Mesenchymal stem cell (in vitro differentiated cells and primary cell): ENCODE measurements around the gene NAALADL2.

Experiments
- DNase-seq: peaks from one replicate; pipeline ENCODE4 v3.0.0-alpha.2; 2013
- H2AFZ ChIP-seq: one replicate; pipeline ENCODE4 v1.6.1; 2013; ENCODE audit warnings: low read depth, mild to moderate bottlenecking, control low read depth, inconsistent platforms, low read length, moderate library complexity
- H2AK5ac ChIP-seq: 2 replicates; pipeline ENCODE4 v1.6.1; 2013; ENCODE audit warnings: low read length, moderate library complexity, mild to moderate bottlenecking, inconsistent platforms; ENCODE audit not compliant: severe bottlenecking
- H2BK120ac ChIP-seq: one replicate; pipeline ENCODE4 v1.6.1; 2013; ENCODE audit warnings: low read depth, mild to moderate bottlenecking, inconsistent platforms, low read length, moderate library complexity
- H2BK12ac ChIP-seq, 2 experiments: one replicate each; pipeline ENCODE4 v1.6.1; 2013; ENCODE audit warnings: inconsistent platforms in 2 of 2, low read length in 2 of 2, mild to moderate bottlenecking in 2 of 2, moderate library complexity in 2 of 2, control low read depth in 1 of 2
- H2BK15ac ChIP-seq: one replicate; pipeline ENCODE4 v1.6.1; 2013; ENCODE audit warnings: mild to moderate bottlenecking, low read depth, inconsistent platforms; ENCODE audit not compliant: poor library complexity, severe bottlenecking
- H2BK5ac ChIP-seq: 2 replicates; pipeline ENCODE4 v1.6.1; 2013; ENCODE audit warnings: low read depth, mild to moderate bottlenecking, low read length, control low read depth, inconsistent platforms; ENCODE audit not compliant: poor library complexity, severe bottlenecking
- H3K14ac ChIP-seq, 2 experiments: one replicate each; pipeline ENCODE4 v1.6.1; 2013; ENCODE audit warnings: inconsistent platforms in 2 of 2, low read length in 2 of 2, control low read depth in 1 of 2, mild to moderate bottlenecking in 1 of 2, moderate library complexity in 1 of 2
- H3K18ac ChIP-seq, 2 experiments: one replicate each; pipeline ENCODE4 v1.6.1; 2013; ENCODE audit warnings: inconsistent platforms in 2 of 2, low read length in 2 of 2, control low read depth in 1 of 2, low read depth in 1 of 2, mild to moderate bottlenecking in 1 of 2
- H3K23ac ChIP-seq, 2 experiments: one replicate each; pipeline ENCODE4 v1.6.1; 2013; ENCODE audit warnings: inconsistent platforms in 2 of 2, low read length in 2 of 2, mild to moderate bottlenecking in 2 of 2, moderate library complexity in 2 of 2, control low read depth in 1 of 2
- H3K27ac ChIP-seq: 2 replicates; pipeline ENCODE4 v1.5.1; 2013; ENCODE audit warnings: mild to moderate bottlenecking, moderate library complexity, low read length, control low read depth, inconsistent platforms; ENCODE audit not compliant: poor library complexity, severe bottlenecking
- H3K27me3 ChIP-seq, 2 experiments: 2 replicates each; pipeline versions ENCODE4 v1.6.1 to v1.7.0; 2013; ENCODE audit warnings: low read length in 2 of 2, mild to moderate bottlenecking in 2 of 2, moderate library complexity in 2 of 2, control low read depth in 1 of 2, inconsistent platforms in 1 of 2; ENCODE audit not compliant: control insufficient read depth in 1 of 2, insufficient read depth in 1 of 2
- H3K36me3 ChIP-seq, 2 experiments: 2 replicates each; pipeline versions ENCODE4 v1.6.1 to v1.7.0; 2013; ENCODE audit warnings: low read length in 2 of 2, control low read depth in 1 of 2, inconsistent platforms in 1 of 2, low read depth in 1 of 2, mild to moderate bottlenecking in 1 of 2; ENCODE audit not compliant: insufficient read depth in 2 of 2, control insufficient read depth in 1 of 2
- H3K4ac ChIP-seq, 2 experiments: one replicate each; pipeline ENCODE4 v1.6.1; 2013; ENCODE audit warnings: inconsistent platforms in 2 of 2, low read length in 2 of 2, mild to moderate bottlenecking in 2 of 2, moderate library complexity in 2 of 2, control low read depth in 1 of 2, low read depth in 1 of 2
- H3K4me1 ChIP-seq: 2 replicates; pipeline ENCODE4 v1.6.1; 2013; ENCODE audit warnings: low read depth, low read length, control low read depth; ENCODE audit not compliant: control insufficient read depth, insufficient read depth
- H3K4me2 ChIP-seq: 2 replicates; pipeline ENCODE4 v1.6.1; 2013; ENCODE audit warnings: low read length, mild to moderate bottlenecking, inconsistent platforms; ENCODE audit not compliant: poor library complexity, severe bottlenecking
- H3K4me3 ChIP-seq, 2 experiments: 2 replicates each; pipeline versions ENCODE4 v1.5.1 to v1.7.0; 2013; ENCODE audit warnings: low read length in 2 of 2, mild to moderate bottlenecking in 2 of 2, control low read depth in 1 of 2, low read depth in 1 of 2; ENCODE audit not compliant: insufficient read depth in 1 of 2
- H3K79me1 ChIP-seq: replicated peaks from 2 replicates; pipeline ENCODE4 v1.6.1; 2013; ENCODE audit warnings: mild to moderate bottlenecking, control low read depth, low read length, inconsistent platforms; ENCODE audit not compliant: poor library complexity, severe bottlenecking
- H3K9ac ChIP-seq: 2 replicates; pipeline ENCODE4 v1.7.0; 2013; ENCODE audit warnings: mild to moderate bottlenecking, low read length, moderate library complexity
- H3K9me3 ChIP-seq: 2 replicates; pipeline ENCODE4 v1.7.0; 2013; ENCODE audit warnings: mild to moderate bottlenecking, low read length; ENCODE audit not compliant: control insufficient read depth
- H4K8ac ChIP-seq: one replicate; pipeline ENCODE4 v1.6.1; 2013; ENCODE audit warnings: inconsistent platforms, mild to moderate bottlenecking, low read length, moderate library complexity
- H4K91ac ChIP-seq: one replicate; pipeline ENCODE4 v1.6.1; 2013; ENCODE audit warnings: mild to moderate bottlenecking, low read length, inconsistent platforms
- WGBS: methylation state at CpG from one replicate; pipeline ENCODE4 v1.1.7; 2013; ENCODE audit warnings: mixed read lengths; 5-methylcytosine and 5-hydroxymethylcytosine counted together

NAALADL2 gene

DNA sequence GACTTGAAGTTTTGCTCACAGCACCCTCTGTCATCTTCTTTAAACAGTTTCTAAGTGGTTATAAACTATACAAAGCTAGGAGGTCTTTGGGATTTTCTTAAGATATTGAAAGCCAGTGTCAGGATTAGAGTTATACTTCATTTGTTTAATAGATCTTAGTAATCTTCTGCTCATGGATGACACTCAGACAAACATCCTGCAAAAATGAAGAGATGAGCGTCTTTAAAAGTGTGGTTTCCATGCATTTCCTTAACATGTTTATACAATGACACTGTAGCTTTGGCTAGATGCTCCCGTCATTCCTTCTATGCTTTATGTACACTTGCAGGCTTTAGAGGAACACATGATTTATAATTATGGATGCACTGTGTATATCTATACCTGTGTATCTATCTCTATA is 182.2 kb downstream of the NAALADL2 start:
- no peak overlapping the region for H2AFZ ChIP-seq
- H3K23ac ChIP-seq: no peak overlapping the region
- H3K18ac ChIP-seq: no peak overlapping the region
- no peak overlapping the region for H2AK5ac ChIP-seq
- no peak overlapping the region for H3K27ac ChIP-seq
- WGBS: no CpG with 5 or more reads among the region's 2 CpGs
- peak; percentile 72 for DNase-seq
- H2BK15ac ChIP-seq: no peak overlapping the region
- H3K36me3 ChIP-seq: no peaks in the 10 kb centered on the region
- H4K91ac ChIP-seq: no peak overlapping the region
- no peak overlapping the region for H2BK12ac ChIP-seq
- no peaks in the 10 kb centered on the region for H3K27me3 ChIP-seq
- no peak overlapping the region for H3K9ac ChIP-seq
- H4K8ac ChIP-seq: no peak overlapping the region
- H3K79me1 ChIP-seq: no peaks in the 10 kb centered on the region
- no peak overlapping the region for H3K4ac ChIP-seq
- no peak overlapping the region for H3K4me2 ChIP-seq
- no peak overlapping the region for H3K4me3 ChIP-seq
- no peak overlapping the region for H2BK5ac ChIP-seq
- H3K9me3 ChIP-seq: no peaks in the 10 kb centered on the region
- no peak overlapping the region for H2BK120ac ChIP-seq
- H3K4me1 ChIP-seq: no peaks in the 10 kb centered on the region
- no peak overlapping the region for H3K14ac ChIP-seq

DNA sequence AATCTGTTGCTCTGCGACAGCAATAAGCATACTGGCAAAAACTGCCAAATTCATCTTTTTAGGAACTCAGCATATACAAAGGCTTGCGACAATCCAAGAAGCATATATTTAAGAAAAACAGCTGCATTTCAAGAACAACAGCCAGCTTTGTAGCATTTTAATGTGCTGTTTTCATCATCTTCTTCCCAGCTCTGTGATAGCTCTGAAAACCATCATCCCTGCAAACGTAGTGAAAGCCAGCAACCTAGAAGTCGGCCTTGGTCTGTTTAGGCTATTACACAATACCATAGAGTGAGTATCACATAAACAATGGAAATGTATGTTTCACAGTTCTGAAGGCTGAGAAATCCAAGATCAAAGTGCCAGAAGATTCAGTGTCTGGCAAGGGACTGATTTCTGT is 187.5 kb downstream of the NAALADL2 start:
- H2AFZ ChIP-seq: no peak overlapping the region
- no peak overlapping the region for H3K9ac ChIP-seq
- H4K8ac ChIP-seq: no peak overlapping the region
- H2BK15ac ChIP-seq: no peak overlapping the region
- H2AK5ac ChIP-seq: no peak overlapping the region
- H3K79me1 ChIP-seq: no peaks in the 10 kb centered on the region
- no peak overlapping the region for H3K23ac ChIP-seq
- no peaks in the 10 kb centered on the region for H3K36me3 ChIP-seq
- H3K27me3 ChIP-seq: no peaks in the 10 kb centered on the region
- WGBS: 95% methylated on average over 2 of the region's 4 CpGs
- no peak overlapping the region for H2BK5ac ChIP-seq
- no peaks in the 10 kb centered on the region for H3K4me1 ChIP-seq
- no peak overlapping the region for H3K4ac ChIP-seq
- H3K14ac ChIP-seq: no peak overlapping the region
- no peak overlapping the region for H3K4me2 ChIP-seq
- DNase-seq: peak; percentile 81
- H2BK12ac ChIP-seq: no peak overlapping the region
- no peak overlapping the region for H2BK120ac ChIP-seq
- H3K9me3 ChIP-seq: peaks cover 16% of the 10 kb centered on the region
- no peak overlapping the region for H3K27ac ChIP-seq
- H3K18ac ChIP-seq: no peak overlapping the region
- H3K4me3 ChIP-seq: no peak overlapping the region
- no peak overlapping the region for H4K91ac ChIP-seq

DNA sequence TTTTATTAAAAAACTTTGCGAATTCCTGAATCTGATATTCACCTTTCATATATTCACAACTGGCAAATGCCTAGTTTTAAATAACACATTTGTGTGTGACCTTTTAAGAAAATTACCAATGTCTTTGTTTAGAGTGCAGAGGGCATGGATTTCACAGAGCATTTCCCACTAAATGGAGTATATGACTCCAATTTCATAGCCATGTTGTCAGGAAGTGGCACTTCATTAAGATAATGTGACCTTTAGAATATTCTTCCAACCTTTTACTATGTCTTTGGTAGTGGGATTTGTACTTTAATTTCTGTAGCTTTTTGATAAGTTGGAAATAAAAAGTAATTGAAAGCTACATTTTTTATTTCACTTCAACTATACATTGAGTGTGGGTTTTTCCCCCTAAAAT is 188.7 kb downstream of the NAALADL2 start:
- H3K9ac ChIP-seq: no peak overlapping the region
- H2BK5ac ChIP-seq: no peak overlapping the region
- H3K79me1 ChIP-seq: no peaks in the 10 kb centered on the region
- H2BK12ac ChIP-seq: no peak overlapping the region
- no peak overlapping the region for H3K18ac ChIP-seq
- H2AK5ac ChIP-seq: no peak overlapping the region
- H3K23ac ChIP-seq: no peak overlapping the region
- no peak overlapping the region for H4K8ac ChIP-seq
- H3K27ac ChIP-seq: no peak overlapping the region
- H3K36me3 ChIP-seq: no peaks in the 10 kb centered on the region
- no peak overlapping the region for H3K4me3 ChIP-seq
- H2AFZ ChIP-seq: no peak overlapping the region
- H2BK15ac ChIP-seq: no peak overlapping the region
- H3K14ac ChIP-seq: no peak overlapping the region
- no peak overlapping the region for H4K91ac ChIP-seq
- H3K9me3 ChIP-seq: peaks cover 16% of the 10 kb centered on the region
- H3K27me3 ChIP-seq: no peaks in the 10 kb centered on the region
- H2BK120ac ChIP-seq: no peak overlapping the region
- H3K4ac ChIP-seq: no peak overlapping the region
- no peaks in the 10 kb centered on the region for H3K4me1 ChIP-seq
- H3K4me2 ChIP-seq: no peak overlapping the region
- no peak for DNase-seq
- WGBS: no CpG with 5 or more reads among the region's 1 CpG

DNA sequence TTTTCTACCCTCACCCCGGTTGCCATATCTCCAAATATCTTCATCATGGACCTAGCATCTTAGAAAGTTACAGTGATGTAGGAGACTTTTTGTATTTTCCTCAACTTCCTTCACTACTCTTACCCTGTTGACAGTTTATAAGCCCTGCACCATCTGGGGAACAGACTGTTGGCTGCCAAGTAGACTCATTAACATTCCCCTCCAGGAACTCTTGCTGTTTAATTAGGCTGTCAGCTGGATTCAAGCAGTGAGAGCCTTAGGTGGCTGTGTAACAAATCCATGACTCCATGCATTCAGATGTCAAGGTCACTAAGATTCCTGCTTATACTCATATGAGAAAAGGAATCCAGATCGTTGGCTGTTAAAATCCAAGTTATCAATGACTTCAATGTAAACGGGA is 198.3 kb downstream of the NAALADL2 start:
- no peaks in the 10 kb centered on the region for H3K27me3 ChIP-seq
- no peak overlapping the region for H2BK15ac ChIP-seq
- no peak overlapping the region for H2AFZ ChIP-seq
- no peak overlapping the region for H2BK12ac ChIP-seq
- no peak overlapping the region for H3K27ac ChIP-seq
- DNase-seq: no peak
- no peak overlapping the region for H3K4ac ChIP-seq
- WGBS: 87% methylated on average over 3 of the region's 3 CpGs
- no peak overlapping the region for H4K91ac ChIP-seq
- no peak overlapping the region for H3K4me3 ChIP-seq
- no peaks in the 10 kb centered on the region for H3K79me1 ChIP-seq
- H3K36me3 ChIP-seq: no peaks in the 10 kb centered on the region
- H2BK5ac ChIP-seq: no peak overlapping the region
- H2BK120ac ChIP-seq: no peak overlapping the region
- no peak overlapping the region for H3K23ac ChIP-seq
- no peak overlapping the region for H3K9ac ChIP-seq
- H3K4me1 ChIP-seq: no peaks in the 10 kb centered on the region
- H3K4me2 ChIP-seq: no peak overlapping the region
- no peak overlapping the region for H3K18ac ChIP-seq
- no peak overlapping the region for H4K8ac ChIP-seq
- peaks cover 13% of the 10 kb centered on the region for H3K9me3 ChIP-seq
- no peak overlapping the region for H2AK5ac ChIP-seq
- no peak overlapping the region for H3K14ac ChIP-seq
